ENCODE results near the gene BTG4. TPM values are rescaled to one million over a fixed set of nuclear protein-coding genes. Genes with fewer than 3 reads are reported as not detected.

The BTG4 gene
- total RNA-seq, 2 experiments from 2014 or later, result not detected

DNA sequence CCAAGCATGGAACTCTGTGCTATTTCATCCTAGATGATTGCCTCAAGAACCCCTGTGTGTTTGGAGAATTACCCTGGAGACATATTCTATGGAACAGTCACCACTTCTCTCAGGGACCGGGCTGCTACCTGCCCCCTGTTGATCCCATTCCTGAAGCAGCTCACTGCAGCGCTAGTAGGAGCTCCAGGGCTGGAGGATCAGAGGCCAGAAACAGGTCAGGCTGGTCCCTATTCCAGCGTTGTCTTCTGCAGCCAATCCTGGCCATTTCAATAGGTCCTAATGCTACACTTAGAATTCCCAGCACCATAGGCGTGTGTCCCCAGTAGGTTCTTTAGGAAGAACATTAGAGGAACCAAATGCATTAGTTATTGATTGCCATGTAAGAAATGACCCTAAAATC lies 48.9 kb downstream of the BTG4 start:
- no peak for DNase-seq
- Mint-ChIP-seq H3K27ac (no peak overlapping the region), H3K36me3 (ENCODE audit: low read depth) (no peaks in the 10 kb centered on the region), H3K4me1 (no peaks in the 10 kb centered on the region), H3K9me3 (no peaks in the 10 kb centered on the region), H3K27me3 (peaks cover 35% of the 10 kb centered on the region), H3K4me3 (no peak overlapping the region)
- POLR2A ChIA-PET, result no interaction called here
- CTCF ChIA-PET, result no interaction called here

DNA sequence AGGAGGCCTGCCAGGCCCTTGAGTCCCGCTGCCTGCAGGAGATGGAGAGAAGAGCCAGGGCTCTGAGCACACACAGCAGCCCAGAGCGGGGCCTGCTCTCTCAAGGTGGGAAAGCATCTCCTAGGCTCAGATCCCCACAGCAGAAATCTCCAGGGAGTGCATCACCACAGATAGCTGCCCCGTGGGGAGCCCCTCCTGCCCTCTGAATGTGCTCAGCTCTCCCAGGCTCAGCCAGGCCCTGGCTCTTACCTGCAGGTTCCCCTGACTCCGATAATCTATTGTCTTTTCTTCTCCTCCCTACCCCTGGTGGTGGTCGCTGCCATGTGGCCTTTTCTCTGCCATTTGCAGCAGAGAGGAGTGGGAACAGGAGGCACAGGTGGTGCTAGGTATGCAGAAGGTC lies 49.9 kb downstream of the BTG4 start:
- ChIA-PET CTCF (no interaction called here), POLR2A (no interaction called here)
- DNase-seq, result no peak
- no peaks in the 10 kb centered on the region for H3K36me3 Mint-ChIP-seq (ENCODE audit: low read depth)
- no peaks in the 10 kb centered on the region for H3K4me1 Mint-ChIP-seq
- H3K4me3 Mint-ChIP-seq, result no peak overlapping the region
- peaks cover 29% of the 10 kb centered on the region for H3K27me3 Mint-ChIP-seq
- no peak overlapping the region for H3K27ac Mint-ChIP-seq
- no peaks in the 10 kb centered on the region for H3K9me3 Mint-ChIP-seq

DNA sequence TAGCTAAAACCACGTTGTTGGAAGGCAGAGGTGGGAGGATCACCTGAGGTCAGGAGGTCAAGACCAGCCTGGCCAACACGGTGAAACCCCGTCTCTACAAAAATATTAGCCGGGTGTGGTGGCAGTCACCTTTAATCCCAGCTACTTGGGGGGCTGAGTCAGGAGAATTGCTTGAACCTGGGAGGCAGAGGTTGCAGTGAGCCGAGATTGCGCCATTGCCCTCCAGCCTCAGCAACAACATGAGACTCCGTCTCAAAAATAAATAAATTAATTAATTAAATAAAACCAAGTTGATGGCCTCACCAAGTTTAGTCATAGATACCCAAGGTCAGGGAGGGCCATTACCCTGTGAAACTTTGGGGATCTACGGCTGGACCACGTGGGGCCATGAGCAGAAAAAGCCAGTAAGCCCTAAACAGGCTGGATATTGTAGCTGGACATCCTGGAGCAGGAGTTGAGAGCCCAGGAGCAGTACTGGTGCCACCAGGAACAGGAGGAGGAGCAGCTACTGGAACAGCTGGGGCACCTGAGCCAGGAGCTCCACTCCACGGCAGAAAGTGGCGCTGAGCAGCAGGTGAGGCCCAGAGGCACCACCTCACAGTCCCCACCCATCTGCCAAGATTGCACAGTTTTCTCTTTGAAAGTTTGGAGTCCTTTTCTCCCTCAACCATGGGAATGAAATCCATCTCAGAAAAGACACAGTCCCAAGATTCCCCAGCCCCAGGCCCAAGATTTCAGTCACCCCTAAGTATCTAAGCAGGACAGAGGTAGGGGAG lies 50.5 kb downstream of the BTG4 start:
- Mint-ChIP-seq H3K4me3 (no peak overlapping the region), H3K27me3 (peaks cover 28% of the 10 kb centered on the region), H3K27ac (no peak overlapping the region), H3K36me3 (ENCODE audit: low read depth) (no peaks in the 10 kb centered on the region), H3K4me1 (no peaks in the 10 kb centered on the region), H3K9me3 (no peaks in the 10 kb centered on the region)
- CTCF ChIA-PET, result interaction anchor here (0.8 kb wide), 1 partner anchor 15 kb away, joined by 3 read pairs; no protein-coding TSS in a partner anchor
- POLR2A ChIA-PET, result interaction anchor here (0.5 kb wide), 1 partner anchor 55 kb away, joined by 4 read pairs; no protein-coding TSS in a partner anchor
- DNase-seq, result no peak

GRCh38 chr11:111460856-111461255 lies 51.3 kb downstream of the BTG4 start:
- no peaks in the 10 kb centered on the region for H3K9me3 Mint-ChIP-seq
- H3K4me3 Mint-ChIP-seq, result no peak overlapping the region
- H3K36me3 Mint-ChIP-seq (ENCODE audit: low read depth), result no peaks in the 10 kb centered on the region
- H3K4me1 Mint-ChIP-seq, result no peaks in the 10 kb centered on the region
- H3K27ac Mint-ChIP-seq, result no peak overlapping the region
- H3K27me3 Mint-ChIP-seq, result peaks cover 25% of the 10 kb centered on the region
- ChIA-PET CTCF (interaction anchor here (0.8 kb wide), 1 partner anchor 14 kb away, joined by 3 read pairs; no protein-coding TSS in a partner anchor), POLR2A (no interaction called here)
- no peak for DNase-seq

DNA sequence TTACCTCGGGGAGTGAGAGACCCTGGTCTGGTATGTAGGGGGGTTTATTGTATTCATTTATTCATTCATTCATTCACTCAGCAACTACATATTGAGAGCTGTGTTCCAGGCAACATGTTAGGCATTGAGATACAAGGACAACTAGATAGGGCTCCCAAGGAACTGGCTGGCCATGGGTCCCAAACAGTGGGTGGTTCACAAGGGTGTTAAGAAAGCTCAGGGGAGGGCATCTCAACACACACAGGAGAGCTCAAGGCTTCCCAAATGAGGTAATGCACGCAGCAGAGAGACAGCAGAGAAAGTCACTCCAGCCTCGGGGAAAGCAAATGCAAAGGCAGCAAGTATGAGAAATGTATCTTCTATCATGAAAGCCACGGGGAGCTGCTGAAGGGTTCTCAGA lies 51.8 kb downstream of the BTG4 start:
- H3K4me3 Mint-ChIP-seq, result no peak overlapping the region
- H3K36me3 Mint-ChIP-seq (ENCODE audit: low read depth), result no peaks in the 10 kb centered on the region
- H3K9me3 Mint-ChIP-seq, result no peaks in the 10 kb centered on the region
- CTCF ChIA-PET, result no interaction called here
- no peaks in the 10 kb centered on the region for H3K4me1 Mint-ChIP-seq
- no peak overlapping the region for H3K27ac Mint-ChIP-seq
- no peak for DNase-seq
- H3K27me3 Mint-ChIP-seq, result peaks cover 23% of the 10 kb centered on the region
- POLR2A ChIA-PET, result no interaction called here

DNA sequence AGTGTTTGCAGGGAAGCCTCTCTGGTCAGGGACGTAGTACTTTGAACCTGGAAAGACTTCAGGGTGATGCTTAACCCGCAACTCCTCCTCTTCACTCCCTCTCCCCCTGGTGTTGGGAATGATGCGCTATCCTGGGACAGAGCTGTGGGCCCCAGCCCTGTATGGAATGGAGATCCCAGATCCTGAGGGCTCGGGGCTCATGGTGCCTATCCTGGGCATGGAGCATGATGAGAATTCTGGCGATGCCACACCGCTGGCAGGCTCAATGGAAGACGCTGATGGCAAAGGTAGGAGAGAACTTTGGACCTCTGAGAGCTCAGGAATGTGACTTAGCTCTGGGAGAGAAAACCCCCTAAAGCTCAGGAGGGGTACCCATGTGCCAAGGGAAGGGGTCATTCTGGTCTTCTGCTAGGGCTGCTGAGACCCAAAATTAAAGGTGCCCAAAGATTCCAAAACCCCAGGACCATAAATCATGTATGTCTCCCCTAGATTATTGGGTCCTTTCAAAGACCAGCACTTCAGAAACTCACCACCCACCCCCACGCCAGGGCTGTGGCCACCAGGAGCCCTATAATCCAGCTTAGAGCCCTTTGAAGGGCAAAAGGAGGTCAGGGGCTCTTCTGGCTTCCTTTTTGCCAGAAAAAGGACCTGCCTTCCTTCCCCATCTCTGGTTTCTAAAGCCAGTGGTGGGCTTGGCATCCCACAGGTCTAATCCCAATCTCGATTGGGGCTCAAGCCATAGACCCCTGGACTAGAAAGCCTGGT lies 52.5 kb downstream of the BTG4 start:
- H3K9me3 Mint-ChIP-seq, result no peaks in the 10 kb centered on the region
- no peak for DNase-seq
- no peaks in the 10 kb centered on the region for H3K36me3 Mint-ChIP-seq (ENCODE audit: low read depth)
- H3K4me3 Mint-ChIP-seq, result no peak overlapping the region
- peaks cover 17% of the 10 kb centered on the region for H3K27me3 Mint-ChIP-seq
- no peak overlapping the region for H3K27ac Mint-ChIP-seq
- ChIA-PET POLR2A (no interaction called here), CTCF (interaction anchor here (1.2 kb wide), 1 partner anchor 177 kb away, joined by 4 read pairs; no protein-coding TSS in a partner anchor)
- H3K4me1 Mint-ChIP-seq, result no peaks in the 10 kb centered on the region

DNA sequence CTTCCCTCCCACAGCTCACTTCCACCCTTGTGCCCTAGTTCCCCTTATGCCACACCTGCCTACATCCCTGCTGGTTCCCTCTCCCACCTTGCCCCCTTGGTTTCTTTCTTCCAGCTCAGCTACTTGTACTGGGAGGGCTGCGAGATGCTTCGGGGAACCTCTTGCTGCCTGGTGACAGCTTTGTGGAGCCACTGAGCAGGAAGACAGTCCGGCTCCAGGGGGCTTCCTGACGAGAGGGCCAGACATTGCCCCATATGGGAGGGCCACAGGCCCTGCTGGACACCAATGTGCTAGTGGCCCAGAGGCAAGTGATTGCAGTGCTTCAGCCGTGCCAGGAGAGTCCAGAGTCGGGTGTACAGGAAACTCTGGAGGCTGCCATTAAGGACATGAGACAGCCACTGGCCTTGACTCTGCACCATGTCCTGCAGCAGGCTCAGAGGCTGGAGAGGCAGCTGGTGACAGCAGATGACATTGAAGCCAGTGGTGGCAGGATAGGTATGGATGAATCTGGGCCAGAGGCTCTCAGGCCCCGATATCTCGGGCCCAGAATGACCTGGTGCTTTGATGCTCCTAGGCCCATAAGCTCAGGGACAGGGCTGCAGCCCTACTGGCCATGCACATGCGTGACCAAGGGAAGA lies 54.3 kb downstream of the BTG4 start:
- CTCF ChIA-PET, result no interaction called here
- Mint-ChIP-seq H3K4me3 (no peak overlapping the region), H3K27ac (no peak overlapping the region), H3K27me3 (peaks cover 18% of the 10 kb centered on the region), H3K9me3 (no peaks in the 10 kb centered on the region), H3K36me3 (ENCODE audit: low read depth) (no peaks in the 10 kb centered on the region), H3K4me1 (no peaks in the 10 kb centered on the region)
- no peak for DNase-seq
- POLR2A ChIA-PET, result no interaction called here

- Mint-ChIP-seq H3K4me1 (no peaks in the 10 kb centered on the region), H3K4me3 (no peak overlapping the region), H3K36me3 (ENCODE audit: low read depth) (no peaks in the 10 kb centered on the region), H3K27me3 (peaks cover 25% of the 10 kb centered on the region), H3K27ac (no peak overlapping the region), H3K9me3 (no peaks in the 10 kb centered on the region)
- DNase-seq, result no peak
- ChIA-PET POLR2A (no interaction called here), CTCF (interaction anchor here (1.1 kb wide), 1 partner anchor 10 kb away, joined by 3 read pairs; no protein-coding TSS in a partner anchor)
Measured at GRCh38 chr11:111456859-111457730, 55.1 kb downstream of the BTG4 start.

GRCh38 chr11:111456086-111456858 lies 55.9 kb downstream of the BTG4 start:
- no peaks in the 10 kb centered on the region for H3K9me3 Mint-ChIP-seq
- H3K27ac Mint-ChIP-seq, result no peak overlapping the region
- ChIA-PET POLR2A (no interaction called here), CTCF (interaction anchor here (1.1 to 1.8 kb wide), 2 partner anchors 9 kb away, joined by 3 to 10 read pairs; no protein-coding TSS in a partner anchor)
- DNase-seq, result no peak
- no peak overlapping the region for H3K4me3 Mint-ChIP-seq
- H3K36me3 Mint-ChIP-seq (ENCODE audit: low read depth), result no peaks in the 10 kb centered on the region
- no peaks in the 10 kb centered on the region for H3K4me1 Mint-ChIP-seq
- H3K27me3 Mint-ChIP-seq, result peaks cover 27% of the 10 kb centered on the region

DNA sequence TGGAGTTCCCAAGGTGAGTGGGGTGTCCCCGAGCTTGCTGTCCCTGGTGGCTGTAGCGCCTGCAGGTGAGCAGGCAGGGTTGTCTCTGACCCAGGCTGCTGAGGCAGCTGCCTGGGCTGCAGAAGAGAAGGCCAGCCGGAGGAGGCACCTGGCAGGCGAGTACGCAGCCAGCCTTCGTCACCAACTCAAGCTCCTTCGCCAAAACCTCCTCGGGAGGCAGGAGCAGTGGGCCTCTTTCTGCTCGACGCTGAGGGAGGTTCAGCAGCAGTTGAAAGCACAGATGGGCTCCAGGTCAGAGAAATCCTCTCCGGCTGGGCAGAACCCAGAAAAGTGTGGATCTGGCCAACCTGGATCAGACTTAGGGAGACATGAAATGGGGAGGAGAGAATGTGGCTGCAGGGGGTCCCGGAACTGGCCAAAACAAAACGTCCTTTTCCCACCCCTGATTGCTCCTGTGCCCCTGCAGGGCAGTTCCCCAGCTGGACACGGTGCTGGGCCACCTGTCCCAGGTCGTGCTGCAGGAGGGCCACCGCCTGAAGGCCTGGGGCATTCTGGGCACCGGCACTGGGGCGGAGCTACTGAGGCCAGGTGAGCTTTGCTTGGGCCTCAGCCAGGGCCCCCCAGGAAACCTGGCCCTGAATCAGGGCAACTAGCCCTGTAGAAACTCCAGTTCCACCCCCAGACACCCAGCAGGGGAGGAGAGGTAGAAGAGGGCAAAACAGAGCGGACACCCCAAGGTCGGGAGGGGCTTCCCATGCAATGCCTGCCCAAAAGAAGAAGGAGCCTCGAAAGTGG lies 56.7 kb downstream of the BTG4 start:
- POLR2A ChIA-PET, result no interaction called here
- Mint-ChIP-seq H3K4me1 (no peaks in the 10 kb centered on the region), H3K4me3 (no peak overlapping the region), H3K27me3 (peaks cover 22% of the 10 kb centered on the region), H3K27ac (no peak overlapping the region), H3K36me3 (ENCODE audit: low read depth) (no peaks in the 10 kb centered on the region), H3K9me3 (no peaks in the 10 kb centered on the region)
- CTCF ChIA-PET, result interaction anchor here (1.1 to 1.8 kb wide), 3 partner anchors 9 to 26 kb away, joined by 3 to 10 read pairs (median 3); no protein-coding TSS in a partner anchor
- DNase-seq, result no peak

DNA sequence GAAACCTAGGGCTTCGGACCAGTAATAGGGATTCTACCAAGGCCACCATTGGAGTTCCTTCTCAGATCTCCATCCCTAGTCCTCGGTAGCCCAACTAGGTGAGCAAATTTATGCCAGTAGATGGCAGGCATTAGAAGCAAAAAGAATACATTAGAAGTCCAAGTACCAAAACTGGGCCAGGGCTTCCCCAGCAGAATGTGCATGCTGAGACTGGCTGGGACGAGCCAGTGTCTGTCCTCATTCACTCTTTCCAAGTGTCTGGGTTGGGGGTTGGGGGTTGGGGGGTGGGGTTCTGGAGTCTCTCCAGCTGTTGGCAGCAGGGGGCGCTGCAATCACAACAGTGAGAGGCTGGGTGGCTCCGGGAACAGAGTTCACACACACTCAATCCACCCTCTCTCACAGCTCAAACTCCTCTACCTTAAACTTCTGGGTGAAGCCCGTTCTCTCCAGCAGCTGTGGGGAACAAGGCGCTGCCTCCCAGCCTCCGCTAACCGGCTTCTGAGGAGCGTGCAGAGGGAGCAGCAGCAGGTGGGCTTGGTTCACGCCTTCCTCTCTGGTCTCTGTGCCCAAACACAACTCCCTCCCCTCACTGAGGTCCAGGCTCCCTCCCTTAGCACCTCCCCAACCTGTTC lies 57.5 kb downstream of the BTG4 start:
- DNase-seq, result peak; percentile 43
- no peaks in the 10 kb centered on the region for H3K4me1 Mint-ChIP-seq
- H3K4me3 Mint-ChIP-seq, result no peak overlapping the region
- peaks cover 20% of the 10 kb centered on the region for H3K27me3 Mint-ChIP-seq
- H3K27ac Mint-ChIP-seq, result no peak overlapping the region
- no peaks in the 10 kb centered on the region for H3K36me3 Mint-ChIP-seq (ENCODE audit: low read depth)
- ChIA-PET CTCF (interaction anchor here (0.6 to 1.8 kb wide), 4 partner anchors 8 to 134 kb away, joined by 3 to 10 read pairs (median 3); no protein-coding TSS in a partner anchor), POLR2A (no interaction called here)
- H3K9me3 Mint-ChIP-seq, result no peaks in the 10 kb centered on the region
